CD4-positive, alpha-beta T cell treated with Interleukin-17A for 1 hour (primary cell): ENCODE measurements around the gene PLCL1.
"Not testable (repeated sequence)": the region's sequence is repeated elsewhere in the genome, so short reads cannot be mapped to it uniquely, and the experiment has no call there.

Experiments used
- DNase-seq: peaks from one replicate; pipeline ENCODE4 v3.0.0-alpha.2; 2020

The PLCL1 gene

GRCh38 chr2:198137733-198138132 is 333.3 kb downstream of the PLCL1 start:
- DNase-seq, result no peak

GRCh38 chr2:198141726-198142125 is 337.3 kb downstream of the PLCL1 start:
- no peak for DNase-seq

DNA sequence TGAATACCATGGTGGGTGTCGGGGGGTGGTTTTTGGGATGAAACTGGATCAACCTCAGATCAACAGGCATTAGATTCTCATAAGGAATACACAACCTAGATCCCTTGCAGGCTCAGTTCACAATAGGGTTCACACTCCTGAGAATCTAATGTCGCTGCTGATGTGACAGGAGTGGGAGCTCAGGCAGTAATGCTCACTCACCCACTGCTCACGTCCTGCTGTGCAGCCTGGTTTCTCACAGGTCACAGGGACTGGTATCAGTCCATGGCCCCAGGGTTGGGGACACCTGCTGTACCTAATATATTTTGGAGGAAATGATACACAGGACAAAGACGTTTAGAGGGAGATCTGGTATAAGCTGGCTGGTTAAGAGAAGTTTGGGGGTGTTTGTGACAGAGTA is 338.8 kb downstream of the PLCL1 start:
- no peak for DNase-seq

- no peak for DNase-seq
Measured at GRCh38 chr2:198143793-198144192, 339.4 kb downstream of the PLCL1 start.

DNA sequence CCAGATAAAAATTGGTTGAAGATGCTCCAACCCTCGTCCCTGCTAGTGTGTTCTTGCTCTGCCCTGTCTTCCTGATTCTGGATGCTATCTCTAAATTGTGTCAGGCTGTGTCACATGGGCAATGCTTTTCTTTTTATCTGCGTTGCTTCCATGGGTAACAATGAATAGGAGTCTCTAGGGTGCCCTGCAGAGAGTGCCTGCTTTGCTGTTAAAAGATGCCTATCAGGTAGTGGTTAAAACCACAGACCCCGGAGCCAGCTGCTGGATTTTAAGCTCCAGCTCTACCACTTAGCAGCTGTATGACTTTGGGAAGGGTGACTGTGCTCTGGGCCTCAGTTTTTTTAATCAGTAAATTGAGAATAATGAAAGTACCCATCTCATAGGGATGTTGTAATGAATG is 340.3 kb downstream of the PLCL1 start:
- no peak for DNase-seq

- no peak for DNase-seq
Measured at GRCh38 chr2:198146346-198146940, 342.1 kb downstream of the PLCL1 start.

GRCh38 chr2:198157314-198157713 is 352.9 kb downstream of the PLCL1 start:
- no peak for DNase-seq

GRCh38 chr2:198161151-198161550 is 356.8 kb downstream of the PLCL1 start:
- DNase-seq, result no peak

GRCh38 chr2:198162276-198162675 is 357.9 kb downstream of the PLCL1 start:
- DNase-seq, result no peak

- DNase-seq, result no peak
Measured at GRCh38 chr2:198164843-198165242, 360.4 kb downstream of the PLCL1 start.

DNA sequence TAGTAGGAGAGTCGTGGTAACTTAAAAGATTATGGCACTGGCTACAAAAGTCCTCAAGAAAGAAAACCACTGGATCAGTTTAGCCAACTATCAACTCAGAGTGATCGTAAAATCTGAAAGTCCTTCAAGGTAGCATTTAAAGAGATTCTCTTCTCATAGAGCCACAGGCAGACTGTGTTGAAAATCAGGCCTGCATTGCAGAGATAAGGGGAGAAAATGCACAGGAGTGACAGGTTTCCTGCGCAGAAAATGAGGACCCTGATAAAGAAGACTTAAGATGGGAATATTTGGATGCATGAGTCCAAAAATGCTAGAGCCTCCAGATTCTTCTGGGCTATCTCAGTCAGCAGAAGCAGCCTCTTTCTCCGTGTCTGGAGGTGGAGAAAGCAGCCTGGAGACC is 360.9 kb downstream of the PLCL1 start:
- no peak for DNase-seq

GRCh38 chr2:198167346-198167745 is 363.0 kb downstream of the PLCL1 start:
- no peak for DNase-seq

DNA sequence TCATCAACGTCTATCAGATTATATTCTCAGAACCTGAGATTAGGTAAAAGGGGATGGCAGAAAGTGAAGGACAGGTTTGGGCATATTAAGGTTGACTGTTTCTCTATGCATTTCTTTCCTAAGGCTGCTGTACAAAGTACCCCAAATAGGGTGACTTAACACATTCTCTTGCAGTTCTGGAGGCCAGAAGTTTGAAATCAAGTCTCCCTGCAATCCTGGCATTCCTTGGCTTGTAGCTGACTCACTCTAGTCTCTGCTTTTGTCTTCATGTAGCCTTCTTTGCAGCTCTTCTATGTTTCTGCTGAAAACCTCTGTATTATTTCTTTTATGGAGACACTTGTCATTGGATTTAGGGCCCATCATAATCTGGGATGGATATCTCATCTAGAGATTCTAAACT is 364.3 kb downstream of the PLCL1 start:
- DNase-seq, result no peak

GRCh38 chr2:198173242-198173641 is 368.8 kb downstream of the PLCL1 start:
- DNase-seq, result no peak

DNA sequence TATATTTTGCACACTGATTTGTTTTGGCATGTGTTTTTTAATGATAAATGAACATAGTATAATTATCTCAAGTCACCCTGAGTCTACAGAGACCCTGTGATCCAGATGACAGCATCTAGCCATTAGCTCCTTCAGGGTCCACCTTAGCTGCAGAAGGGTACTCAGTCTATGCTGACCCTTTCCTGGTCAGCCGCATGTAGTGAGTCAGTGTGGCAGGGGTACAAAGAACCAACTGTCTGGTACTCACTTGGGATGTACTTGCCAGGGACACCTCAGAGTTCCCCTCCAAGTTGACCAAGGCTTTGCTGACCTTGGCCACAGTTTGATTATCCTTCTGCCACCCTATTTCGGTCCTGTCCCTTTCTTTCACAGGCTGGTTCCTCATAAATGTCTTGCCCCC is 369.5 kb downstream of the PLCL1 start:
- no peak for DNase-seq

DNA sequence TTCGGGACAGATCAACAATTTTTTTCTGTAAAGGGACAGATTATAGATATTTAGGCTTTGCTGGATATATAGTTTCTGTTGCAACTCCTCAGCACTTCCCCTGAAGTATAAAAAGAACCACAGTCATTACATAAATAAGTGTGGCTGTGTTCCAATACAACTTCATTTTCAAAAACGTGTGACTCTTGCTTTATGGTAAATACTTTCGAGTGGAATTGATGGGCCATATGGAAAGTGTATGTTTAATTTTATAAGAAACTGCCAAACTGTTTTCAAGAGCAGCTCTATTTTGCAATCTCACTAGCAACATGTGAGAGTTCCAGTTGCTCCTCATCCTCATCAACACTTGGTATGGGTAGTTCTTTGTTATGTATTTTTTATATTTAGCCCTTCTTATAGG is 370.9 kb downstream of the PLCL1 start:
- DNase-seq, result no peak

DNA sequence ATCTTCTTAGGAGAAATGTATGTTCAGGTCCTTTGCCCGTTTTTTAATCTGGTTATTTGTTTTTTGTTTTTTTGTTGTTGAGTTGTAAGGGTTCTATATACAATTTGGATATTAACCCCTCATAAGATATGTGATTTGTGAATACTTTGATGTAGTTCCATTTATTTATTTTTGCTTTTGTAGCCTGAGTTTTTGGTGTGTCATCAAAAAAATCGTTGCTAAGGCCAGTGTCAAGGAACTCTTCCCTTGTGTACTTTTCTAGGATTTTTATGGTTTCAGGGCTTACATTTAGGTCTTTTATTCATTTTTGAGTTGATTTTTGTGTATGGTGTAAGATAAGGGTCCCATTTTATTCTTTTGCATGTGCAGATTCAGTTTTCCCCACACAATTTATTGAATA is 372.6 kb downstream of the PLCL1 start:
- DNase-seq, result no peak

GRCh38 chr2:198178766-198179165 is 374.4 kb downstream of the PLCL1 start:
- DNase-seq, result no peak

DNA sequence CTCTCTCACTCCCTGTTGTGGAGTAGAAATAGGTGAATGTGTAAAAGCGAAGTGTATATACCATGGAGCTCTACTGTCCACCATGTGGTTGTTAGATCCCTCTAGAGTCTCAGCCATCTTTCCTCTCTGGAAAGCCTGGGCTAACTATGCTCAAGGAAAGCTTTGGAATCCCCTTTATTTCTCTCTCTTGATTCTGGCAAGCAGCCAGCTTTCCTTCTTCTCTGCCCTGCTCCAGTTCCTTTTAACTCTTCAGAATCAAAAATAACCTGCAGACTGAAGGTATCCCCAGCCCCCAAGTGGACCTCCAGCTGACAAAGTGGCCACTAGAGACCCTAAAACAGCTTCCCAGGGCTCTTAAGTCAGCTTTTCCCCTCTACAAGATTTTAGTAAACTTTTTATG is 381.9 kb downstream of the PLCL1 start:
- no peak for DNase-seq

- DNase-seq, result no peak
Measured at GRCh38 chr2:198187841-198188240, 383.4 kb downstream of the PLCL1 start.

DNA sequence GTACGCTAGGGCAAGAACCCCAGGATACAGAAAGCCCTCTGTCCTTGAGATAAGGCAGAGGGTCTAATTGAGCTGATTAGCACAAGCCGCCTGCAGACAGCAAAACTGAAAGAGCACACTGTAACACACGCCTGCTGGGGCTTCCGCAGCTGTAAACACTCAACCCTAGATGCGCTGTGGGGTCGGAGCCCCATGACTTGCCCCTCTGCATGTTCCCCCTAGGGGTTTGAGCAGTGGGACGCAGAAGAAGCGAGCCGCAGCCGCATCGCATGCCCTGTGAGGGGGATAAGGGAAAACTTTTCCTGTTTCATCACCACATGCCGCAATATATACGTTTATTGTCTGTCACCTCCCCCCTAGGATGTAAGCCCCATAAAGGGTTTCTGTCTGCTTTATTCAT is 384.6 kb downstream of the PLCL1 start:
- no peak for DNase-seq

- no peak for DNase-seq
Measured at GRCh38 chr2:198191651-198192050, 387.3 kb downstream of the PLCL1 start.

GRCh38 chr2:198196556-198196955 is 392.2 kb downstream of the PLCL1 start:
- not testable (repeated sequence) for DNase-seq
